H9 (cell line): Measurements from ENCODE around the gene PGBD4. TPM values are rescaled to one million over a fixed set of nuclear protein-coding genes. Genes with fewer than 3 reads are reported as not detected.

Experiments
- DNase-seq: peaks from one replicate; pipeline ENCODE4 v3.0.0-alpha.2; 2017
- H2AFZ ChIP-seq: one replicate; pipeline ENCODE4 v1.6.1; 2013; ENCODE audit warnings: mild to moderate bottlenecking, low read length, control low read depth, moderate library complexity
- H2AK5ac ChIP-seq: 2 replicates; pipeline ENCODE4 v1.6.1; 2013; ENCODE audit warnings: low read length, control low read depth, mixed read lengths; ENCODE audit not compliant: insufficient read length
- H2BK120ac ChIP-seq: one replicate; pipeline ENCODE4 v1.6.1; 2013; ENCODE audit warnings: low read depth, mild to moderate bottlenecking, low read length, control low read depth, inconsistent platforms; ENCODE audit not compliant: poor library complexity, severe bottlenecking
- H2BK12ac ChIP-seq: 2 replicates; pipeline ENCODE4 v1.6.1; 2013; ENCODE audit warnings: low read length, control low read depth, mixed read lengths, low read depth; ENCODE audit not compliant: insufficient read length
- H2BK15ac ChIP-seq: 2 replicates; pipeline ENCODE4 v1.6.1; 2013; ENCODE audit warnings: low read depth, low read length, control low read depth
- H2BK20ac ChIP-seq: one replicate; pipeline ENCODE4 v1.6.1; 2013; ENCODE audit warnings: low read depth, mild to moderate bottlenecking, low read length, control low read depth, inconsistent platforms; ENCODE audit not compliant: poor library complexity, severe bottlenecking
- H2BK5ac ChIP-seq: 2 replicates; pipeline ENCODE4 v1.6.1; 2013; ENCODE audit warnings: low read length, control low read depth, mixed read lengths; ENCODE audit not compliant: insufficient read length
- H3K14ac ChIP-seq: 2 replicates; pipeline ENCODE4 v1.6.1; 2013; ENCODE audit warnings: low read length, control low read depth; ENCODE audit not compliant: insufficient read depth
- H3K18ac ChIP-seq: 2 replicates; pipeline ENCODE4 v1.6.1; 2013; ENCODE audit warnings: low read depth, mild to moderate bottlenecking, mixed read lengths, low read length, control low read depth; ENCODE audit not compliant: insufficient read length
- H3K23ac ChIP-seq: 2 replicates; pipeline ENCODE4 v1.6.1; 2013; ENCODE audit warnings: low read length, control low read depth, mixed read lengths, low read depth; ENCODE audit not compliant: insufficient read length
- H3K23me2 ChIP-seq: 2 replicates; pipeline ENCODE4 v1.6.1; 2013; ENCODE audit warnings: low read depth, mild to moderate bottlenecking, mixed read lengths, low read length, control low read depth; ENCODE audit not compliant: insufficient read length, poor library complexity, severe bottlenecking
- H3K27ac ChIP-seq: 2 replicates; pipeline ENCODE4 v1.5.1; 2013; ENCODE audit warnings: low read length, control low read depth, mixed read lengths, low read depth; ENCODE audit not compliant: insufficient read length
- H3K27me3 ChIP-seq: 2 replicates; pipeline ENCODE4 v1.6.1; 2013; ENCODE audit warnings: low read length, control low read depth, inconsistent platforms; ENCODE audit not compliant: insufficient read depth
- H3K4ac ChIP-seq: 2 replicates; pipeline ENCODE4 v1.6.1; 2013; ENCODE audit warnings: low read depth, mild to moderate bottlenecking, control low read depth, inconsistent platforms, low read length, moderate library complexity
- H3K4me1 ChIP-seq: 2 replicates; pipeline ENCODE4 v1.6.1; 2013; ENCODE audit warnings: low read length, control low read depth, inconsistent platforms; ENCODE audit not compliant: insufficient read depth
- H3K4me2 ChIP-seq: 2 replicates; pipeline ENCODE4 v1.6.1; 2013; ENCODE audit warnings: low read length, control low read depth, mixed read lengths; ENCODE audit not compliant: insufficient read length, insufficient read depth
- H3K56ac ChIP-seq: 2 replicates; pipeline ENCODE4 v1.6.1; 2013; ENCODE audit warnings: low read depth, mild to moderate bottlenecking, mixed read lengths, low read length, control low read depth; ENCODE audit not compliant: insufficient read length
- H3K79me1 ChIP-seq: 2 replicates; pipeline ENCODE4 v1.6.1; 2013; ENCODE audit warnings: low read depth, mild to moderate bottlenecking, moderate library complexity, low read length, control low read depth, inconsistent platforms; ENCODE audit not compliant: insufficient read depth, poor library complexity, severe bottlenecking
- H3K79me2 ChIP-seq: 2 replicates; pipeline ENCODE4 v1.6.1; 2013; ENCODE audit warnings: low read length, control low read depth, inconsistent platforms; ENCODE audit not compliant: insufficient read depth
- H3K9ac ChIP-seq: 2 replicates; pipeline ENCODE4 v1.6.1; 2013; ENCODE audit warnings: low read length, control low read depth, mixed read lengths; ENCODE audit not compliant: insufficient read length; ENCODE audit errors: extremely low read depth
- H3K9me3 ChIP-seq: one replicate; pipeline ENCODE4 v1.6.1; 2013; ENCODE audit warnings: low read depth, low read length, inconsistent platforms; ENCODE audit not compliant: control insufficient read depth
- H3T11ph ChIP-seq: one replicate; pipeline ENCODE4 v1.6.1; 2013; ENCODE audit warnings: mild to moderate bottlenecking, low read length, control low read depth, inconsistent platforms
- H4K20me1 ChIP-seq: one replicate; pipeline ENCODE4 v1.6.1; 2013; ENCODE audit not compliant: control insufficient read depth, insufficient read length, insufficient read depth
- H4K5ac ChIP-seq: 2 replicates; pipeline ENCODE4 v1.6.1; 2013; ENCODE audit warnings: low read depth, mild to moderate bottlenecking, mixed read lengths, low read length, control low read depth; ENCODE audit not compliant: insufficient read length
- H4K8ac ChIP-seq: replicated peaks from 2 replicates; pipeline ENCODE4 v1.6.1; 2013; ENCODE audit warnings: low read length, control low read depth, mixed read lengths, low read depth; ENCODE audit not compliant: insufficient read length
- H4K91ac ChIP-seq: 2 replicates; pipeline ENCODE4 v1.6.1; 2013; ENCODE audit warnings: low read depth, mild to moderate bottlenecking, moderate library complexity, mixed read lengths, low read length, control low read depth; ENCODE audit not compliant: insufficient read length
- H3K27ac Mint-ChIP-seq, 3 experiments: 2 replicates in 2 of 3; 3 replicates in 1 of 3; pipeline ENCODE4 v1.8.0; 2020 to 2021; ENCODE audit warnings: mixed read lengths in 3 of 3, mild to moderate bottlenecking in 1 of 3, moderate library complexity in 1 of 3
- H3K27me3 Mint-ChIP-seq: 2 replicates; pipeline ENCODE4 v1.8.0; 2021; ENCODE audit warnings: low read depth, mild to moderate bottlenecking, moderate library complexity, mixed read lengths
- H3K36me3 Mint-ChIP-seq, 3 experiments: 2 replicates in 2 of 3; 3 replicates in 1 of 3; pipeline ENCODE4 v1.8.0; 2020 to 2021; ENCODE audit warnings: low read depth in 3 of 3, mixed read lengths in 3 of 3; ENCODE audit not compliant: insufficient read depth in 1 of 3
- H3K4me1 Mint-ChIP-seq, 2 experiments: 2 replicates each; pipeline ENCODE4 v1.8.0; 2020; ENCODE audit warnings: mixed read lengths in 2 of 2
- H3K4me3 Mint-ChIP-seq, 2 experiments: 2 replicates in 1 of 2; 3 replicates in 1 of 2; pipeline ENCODE4 v1.8.0; 2020 to 2021; ENCODE audit warnings: mild to moderate bottlenecking in 2 of 2, mixed read lengths in 2 of 2, moderate library complexity in 1 of 2
- H3K9me3 Mint-ChIP-seq, 2 experiments: 2 replicates in 1 of 2; 3 replicates in 1 of 2; pipeline ENCODE4 v1.8.0; 2020; ENCODE audit warnings: mild to moderate bottlenecking in 2 of 2, mixed read lengths in 2 of 2, moderate library complexity in 1 of 2
- CTCF ChIP-seq: fragments of 200-600 bp; sonication (generic); conservative IDR thresholded peaks from 3 replicates; pipeline ENCODE4 v1.8.0; 2021; ENCODE audit warnings: antibody characterized with exemption, mild to moderate bottlenecking
- WGBS: extraction: QIAGEN DNeasy Blood & Tissue Kit; methylation state at CpG from one replicate; pipeline ENCODE4 v1.1.7; 2013; ENCODE audit warnings: missing lambda C conversion rate, low lambda C conversion rate, mixed read lengths; ENCODE audit not compliant: insufficient read length; ENCODE audit errors: extremely low coverage; 5-methylcytosine and 5-hydroxymethylcytosine counted together
- total RNA-seq: library from RNA; stranded (reverse); gene quantifications from 2 replicates; pipeline ENCODE4 v1.2.1, GENCODE V29; 2021

The PGBD4 gene
- total RNA-seq, 1 experiment from 2014 or later, result 1.2 TPM

- Histone ChIP-seq H3K27me3 (no peaks in the 10 kb centered on the region), H2BK15ac (no peak overlapping the region), H2BK20ac (no peak overlapping the region), H2AFZ (no peak overlapping the region), H4K5ac (no peak overlapping the region), H3K4ac (no peak overlapping the region), H3K4me2 (no peak overlapping the region), H3K79me2 (no peaks in the 10 kb centered on the region), H3K18ac (no peak overlapping the region), H3K27ac (no peak overlapping the region), H3K9ac (no peak overlapping the region), H3K56ac (no peak overlapping the region), H4K91ac (no peak overlapping the region), H3K23me2 (no peaks in the 10 kb centered on the region), H2BK5ac (no peak overlapping the region), H4K20me1 (no peaks in the 10 kb centered on the region), H3K9me3 (no peaks in the 10 kb centered on the region), H4K8ac (no peak overlapping the region), H3K14ac (no peak overlapping the region), H3K4me1 (no peaks in the 10 kb centered on the region), H2AK5ac (no peak overlapping the region), H3T11ph (no peak overlapping the region), H3K23ac (no peak overlapping the region), H2BK12ac (no peak overlapping the region), H2BK120ac (no peak overlapping the region), H3K79me1 (no peaks in the 10 kb centered on the region)
- Mint-ChIP-seq H3K4me1 (peaks cover 6 to 8% of the 10 kb centered on the region in 2 experiments), H3K4me3 (no peak overlapping the region), H3K36me3 (no peaks in the 10 kb centered on the region), H3K9me3 (no peaks in the 10 kb centered on the region), H3K27me3 (no peaks in the 10 kb centered on the region; the same call in none of the 2 replicates), H3K27ac (no peak overlapping the region; a peak in 1 of 7 replicates)
- no CpG with 5 or more reads among the region's 2 CpGs for WGBS
- TF ChIP-seq CTCF, result no peak
- no peak for DNase-seq
Measured at GRCh38 chr15:34114215-34114614, 12.3 kb downstream of the PGBD4 start.
